COLO668 (cell line): ENCODE measurements around the gene FSIP1.

Experiments used
- DNase-seq: peaks from one replicate; lab custom pipeline; 2025; ENCODE audit not compliant: unreplicated experiment; lab: John Stamatoyannopoulos, UW

Gene FSIP1

GRCh38 chr15:39586387-39587095 is 196.1 kb downstream of the FSIP1 start:
- DNase-seq: no peak

- no peak for DNase-seq
Measured at GRCh38 chr15:39585871-39586301, 196.8 kb downstream of the FSIP1 start.

GRCh38 chr15:39585389-39585841 is 197.2 kb downstream of the FSIP1 start:
- no peak for DNase-seq

GRCh38 chr15:39584662-39585388 is 197.8 kb downstream of the FSIP1 start:
- DNase-seq: no peak

- no peak for DNase-seq
Measured at GRCh38 chr15:39584266-39584659, 198.4 kb downstream of the FSIP1 start.

- no peak for DNase-seq
Measured at GRCh38 chr15:39583596-39584265, 198.9 kb downstream of the FSIP1 start.

GRCh38 chr15:39582977-39583595 is 199.6 kb downstream of the FSIP1 start:
- no peak for DNase-seq

- no peak for DNase-seq
Measured at GRCh38 chr15:39582286-39582976, 200.2 kb downstream of the FSIP1 start.

- DNase-seq: peak; percentile 68
Measured at GRCh38 chr15:39581793-39582285, 200.8 kb downstream of the FSIP1 start.

- DNase-seq: no peak
Measured at GRCh38 chr15:39581242-39581792, 201.3 kb downstream of the FSIP1 start.

GRCh38 chr15:39580485-39581241 is 202.0 kb downstream of the FSIP1 start, which contains the start of gene THBS1:
THBS1 (plus strand) TSS chr15:39581079; CDS start chr15:39581858, 779 bp downstream.
- DNase-seq: peak; percentile 69

- DNase-seq: peak; percentile 91
Measured at GRCh38 chr15:39580117-39580484, 202.5 kb downstream of the FSIP1 start.

- DNase-seq: no peak
Measured at GRCh38 chr15:39579487-39580116, 203.0 kb downstream of the FSIP1 start.

GRCh38 chr15:39578851-39579486 is 203.7 kb downstream of the FSIP1 start:
- no peak for DNase-seq

GRCh38 chr15:39575180-39575579 is 207.5 kb downstream of the FSIP1 start:
- DNase-seq: no peak

- DNase-seq: no peak
Measured at GRCh38 chr15:39574427-39574826, 208.2 kb downstream of the FSIP1 start.

- no peak for DNase-seq
Measured at GRCh38 chr15:39573844-39574243, 208.8 kb downstream of the FSIP1 start.

GRCh38 chr15:39573287-39573686 is 209.4 kb downstream of the FSIP1 start:
- DNase-seq: no peak

GRCh38 chr15:39565851-39566250 is 216.8 kb downstream of the FSIP1 start:
- DNase-seq: no peak
